ENCODE results near the gene NOPCHAP1. TPM values are rescaled to one million over a fixed set of nuclear protein-coding genes. Genes with fewer than 3 reads are reported as not detected.

Gene NOPCHAP1
- total and polyA plus RNA-seq, 10 of the 15 experiments (the other 5 are each of a cell fraction or from before 2014, with no cell fraction given), result 28.0 to 115 (median 40.9) TPM

GRCh38 chr12:104958001-104958804 is 27.9 kb upstream of the NOPCHAP1 start, which contains the start of gene SLC41A2 (continued):
- TF ChIP-seq PKNOX1 (IDR thresholded peaks at IDR 0.05) (peak; percentile 61), YBX1 (IDR thresholded peaks at IDR 0.05) (no peak), ZSCAN29 (IDR thresholded peaks at IDR 0.05) (0 out of 2 replicates have a peak, but pooled peaks have one; percentile 23), MEF2A (IDR thresholded peaks at IDR 0.05; ENCODE audit: insufficient read depth, low read depth, low read length) (no peak), CBX3 (IDR thresholded peaks at IDR 0.05; ENCODE audit: borderline replicate concordance, low read depth) (no peak), MXI1 (IDR thresholded peaks at IDR 0.05; ENCODE audit: low read depth, low read length) (peak; percentile 77), KLF5 (IDR thresholded peaks at IDR 0.05; ENCODE audit: partially characterized antibody) (no peak), RAD51 (IDR thresholded peaks at IDR 0.05) (peak; percentile 75), BRCA1 (IDR thresholded peaks at IDR 0.05; ENCODE audit: low read depth, low read length) (no peak), SREBF1 (IDR thresholded peaks at IDR 0.05; ENCODE audit: low read length) (no peak), POLR2AphosphoS5 (IDR thresholded peaks at IDR 0.05; ENCODE audit: low read length) (peak; percentile 56), CBX5 (IDR thresholded peaks at IDR 0.05; ENCODE audit: low read depth) (no peak), BCLAF1 (IDR thresholded peaks at IDR 0.05) (no peak), IRF4 (IDR thresholded peaks at IDR 0.05; ENCODE audit: low read depth, low read length) (no peak), BCL11A (IDR thresholded peaks at IDR 0.05; ENCODE audit: low read depth, low read length) (no peak), ATF2 (IDR thresholded peaks at IDR 0.05; ENCODE audit: low read length) (0 out of 2 replicates have a peak, but pooled peaks have one; percentile 35), RUNX3 (IDR thresholded peaks at IDR 0.05; ENCODE audit: low read length) (peak; percentile 68), WRNIP1 (IDR thresholded peaks at IDR 0.05; ENCODE audit: borderline replicate concordance, low read depth, low read length) (no peak), NBN (IDR thresholded peaks at IDR 0.05) (peak; percentile 65; the same call in 1 of the 2 replicates), SMARCA5 (IDR thresholded peaks at IDR 0.05) (peak; percentile 78), NFXL1 (IDR thresholded peaks at IDR 0.05; ENCODE audit: borderline replicate concordance) (no peak)
- TF ChIP-seq, protein P1, sequence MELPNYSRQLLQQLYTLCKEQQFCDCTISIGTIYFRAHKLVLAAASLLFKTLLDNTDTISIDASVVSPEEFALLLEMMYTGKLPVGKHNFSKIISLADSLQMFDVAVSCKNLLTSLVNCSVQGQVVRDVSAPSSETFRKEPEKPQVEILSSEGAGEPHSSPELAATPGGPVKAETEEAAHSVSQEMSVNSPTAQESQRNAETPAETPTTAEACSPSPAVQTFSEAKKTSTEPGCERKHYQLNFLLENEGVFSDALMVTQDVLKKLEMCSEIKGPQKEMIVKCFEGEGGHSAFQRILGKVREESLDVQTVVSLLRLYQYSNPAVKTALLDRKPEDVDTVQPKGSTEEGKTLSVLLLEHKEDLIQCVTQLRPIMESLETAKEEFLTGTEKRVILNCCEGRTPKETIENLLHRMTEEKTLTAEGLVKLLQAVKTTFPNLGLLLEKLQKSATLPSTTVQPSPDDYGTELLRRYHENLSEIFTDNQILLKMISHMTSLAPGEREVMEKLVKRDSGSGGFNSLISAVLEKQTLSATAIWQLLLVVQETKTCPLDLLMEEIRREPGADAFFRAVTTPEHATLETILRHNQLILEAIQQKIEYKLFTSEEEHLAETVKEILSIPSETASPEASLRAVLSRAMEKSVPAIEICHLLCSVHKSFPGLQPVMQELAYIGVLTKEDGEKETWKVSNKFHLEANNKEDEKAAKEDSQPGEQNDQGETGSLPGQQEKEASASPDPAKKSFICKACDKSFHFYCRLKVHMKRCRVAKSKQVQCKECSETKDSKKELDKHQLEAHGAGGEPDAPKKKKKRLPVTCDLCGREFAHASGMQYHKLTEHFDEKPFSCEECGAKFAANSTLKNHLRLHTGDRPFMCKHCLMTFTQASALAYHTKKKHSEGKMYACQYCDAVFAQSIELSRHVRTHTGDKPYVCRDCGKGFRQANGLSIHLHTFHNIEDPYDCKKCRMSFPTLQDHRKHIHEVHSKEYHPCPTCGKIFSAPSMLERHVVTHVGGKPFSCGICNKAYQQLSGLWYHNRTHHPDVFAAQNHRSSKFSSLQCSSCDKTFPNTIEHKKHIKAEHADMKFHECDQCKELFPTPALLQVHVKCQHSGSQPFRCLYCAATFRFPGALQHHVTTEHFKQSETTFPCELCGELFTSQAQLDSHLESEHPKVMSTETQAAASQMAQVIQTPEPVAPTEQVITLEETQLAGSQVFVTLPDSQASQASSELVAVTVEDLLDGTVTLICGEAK (IDR thresholded peaks at IDR 0.05; ENCODE audit: borderline replicate concordance), result no peak
